Uterus (tissue), 4 donors: ENCODE measurements around the gene PKM. TPM values are rescaled to one million over a fixed set of nuclear protein-coding genes. Genes with fewer than 3 reads are reported as not detected.
A peak's percentile ranks its signal among the peaks of the same experiment; 100 is the strongest.

Source experiments
- DNase-seq, 2 donors: peaks; one replicate each; pipeline ENCODE4 v3.0.0-alpha.2; 2019 to 2020
- H3K27ac ChIP-seq, 2 donors: fragments of 200-600 bp; sonication (generic); 1 replicate in 1 of 2; 2 replicates in 1 of 2; pipeline ENCODE4 v1.5.1; 2016 to 2018
- H3K27me3 ChIP-seq, 2 donors: fragments of 200-600 bp; sonication (generic); one replicate each; pipeline ENCODE4 v1.5.1; 2018 to 2019; ENCODE audit warnings: control low read depth in 1 of 2
- H3K36me3 ChIP-seq, 2 donors: fragments of 200-600 bp; sonication (generic); one replicate each; pipeline ENCODE4 v1.5.1; 2019; ENCODE audit warnings: control low read depth in 1 of 2
- H3K4me1 ChIP-seq, 2 donors: fragments of 200-600 bp; sonication (generic); one replicate each; pipeline ENCODE4 v1.5.1; 2018 to 2019; ENCODE audit warnings: control low read depth in 1 of 2
- H3K4me3 ChIP-seq, 2 donors: fragments of 200-600 bp; sonication (generic); 1 replicate in 1 of 2; 2 replicates in 1 of 2; pipeline ENCODE4 v1.5.1; 2018 to 2019; ENCODE audit warnings: mild to moderate bottlenecking in 1 of 2
- H3K9me3 ChIP-seq, 2 donors: fragments of 200-600 bp; sonication (generic); one replicate each; pipeline ENCODE4 v1.5.1; 2019; ENCODE audit warnings: control low read depth in 1 of 2
- POLR2A ChIP-seq, 2 donors: fragments of 450-650 bp; IDR thresholded peaks; one replicate each; pipeline ENCODE4 v1.6.1; 2016; ENCODE audit warnings: antibody characterized with exemption in 2 of 2, mild to moderate bottlenecking in 1 of 2, moderate library complexity in 1 of 2
- intact Hi-C: fragments of 100-400 bp; cut with DNase I; formaldehyde crosslinking; loops from one replicate; pipeline ENCODE4 v1.15.1; 2023; ENCODE audit warnings: low total_unique reads
- total RNA-seq, 4 donors: library from RNA; depleted of rRNA in 3 of 4; stranded (reverse); fragments of >200 nt in 3 of 4; gene quantifications; one replicate each; pipeline versions ENCODE4 v1.1.0 to v1.2.4, GENCODE V29; 2014 to 2023
- TF ChIP-seq, protein P1 (sequence below), 4 experiments: fragments of 200-600 bp in 2 of 4; fragments of 450-650 bp in 2 of 4; sonication (generic) in 2 of 4; IDR thresholded peaks; one replicate each; pipeline ENCODE4 v1.5.1; 2016 to 2019; ENCODE audit warnings: antibody characterized with exemption in 4 of 4, mild to moderate bottlenecking in 2 of 4, moderate library complexity in 1 of 4
- donor health status: DM: yes; HTN: yes; CAD: no.

Gene PKM
- total RNA-seq, 4 donors from 2014 or later: 101 to 443 (median 191) TPM

DNA sequence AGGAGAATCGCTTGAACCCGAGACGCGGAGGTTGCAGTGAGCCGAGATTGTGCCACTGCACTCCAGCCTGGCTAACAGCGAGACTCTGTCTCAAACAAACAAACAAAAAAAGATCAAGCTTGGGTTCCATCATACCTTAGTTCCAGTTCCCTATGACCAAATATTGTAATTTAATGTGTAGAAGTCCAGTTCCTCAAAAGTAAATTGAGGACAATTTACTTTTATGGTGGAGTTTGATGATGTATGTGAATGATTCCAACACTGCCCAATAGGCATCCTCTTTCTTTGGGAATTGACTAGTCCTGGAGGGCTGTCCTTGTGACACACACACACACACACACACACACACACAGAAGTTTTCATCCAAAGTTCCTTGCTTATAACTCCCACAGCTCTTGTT, 2.8 kb upstream of the PKM start:
- Histone ChIP-seq H3K27me3 (no peaks in the 10 kb centered on the region), H3K36me3 (no peaks in the 10 kb centered on the region), H3K4me3 (no peak overlapping the region), H3K27ac (no peak overlapping the region), H3K9me3 (no peaks in the 10 kb centered on the region), H3K4me1 (peaks cover 0 to 3% of the 10 kb centered on the region in 2 donors)
- TF ChIP-seq, protein P1, sequence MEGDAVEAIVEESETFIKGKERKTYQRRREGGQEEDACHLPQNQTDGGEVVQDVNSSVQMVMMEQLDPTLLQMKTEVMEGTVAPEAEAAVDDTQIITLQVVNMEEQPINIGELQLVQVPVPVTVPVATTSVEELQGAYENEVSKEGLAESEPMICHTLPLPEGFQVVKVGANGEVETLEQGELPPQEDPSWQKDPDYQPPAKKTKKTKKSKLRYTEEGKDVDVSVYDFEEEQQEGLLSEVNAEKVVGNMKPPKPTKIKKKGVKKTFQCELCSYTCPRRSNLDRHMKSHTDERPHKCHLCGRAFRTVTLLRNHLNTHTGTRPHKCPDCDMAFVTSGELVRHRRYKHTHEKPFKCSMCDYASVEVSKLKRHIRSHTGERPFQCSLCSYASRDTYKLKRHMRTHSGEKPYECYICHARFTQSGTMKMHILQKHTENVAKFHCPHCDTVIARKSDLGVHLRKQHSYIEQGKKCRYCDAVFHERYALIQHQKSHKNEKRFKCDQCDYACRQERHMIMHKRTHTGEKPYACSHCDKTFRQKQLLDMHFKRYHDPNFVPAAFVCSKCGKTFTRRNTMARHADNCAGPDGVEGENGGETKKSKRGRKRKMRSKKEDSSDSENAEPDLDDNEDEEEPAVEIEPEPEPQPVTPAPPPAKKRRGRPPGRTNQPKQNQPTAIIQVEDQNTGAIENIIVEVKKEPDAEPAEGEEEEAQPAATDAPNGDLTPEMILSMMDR (IDR thresholded peaks at IDR 0.05): no peak
- no peak for TF ChIP-seq POLR2A (IDR thresholded peaks at IDR 0.05)
- no peak for DNase-seq
- intact Hi-C loops: no loop called here

DNA sequence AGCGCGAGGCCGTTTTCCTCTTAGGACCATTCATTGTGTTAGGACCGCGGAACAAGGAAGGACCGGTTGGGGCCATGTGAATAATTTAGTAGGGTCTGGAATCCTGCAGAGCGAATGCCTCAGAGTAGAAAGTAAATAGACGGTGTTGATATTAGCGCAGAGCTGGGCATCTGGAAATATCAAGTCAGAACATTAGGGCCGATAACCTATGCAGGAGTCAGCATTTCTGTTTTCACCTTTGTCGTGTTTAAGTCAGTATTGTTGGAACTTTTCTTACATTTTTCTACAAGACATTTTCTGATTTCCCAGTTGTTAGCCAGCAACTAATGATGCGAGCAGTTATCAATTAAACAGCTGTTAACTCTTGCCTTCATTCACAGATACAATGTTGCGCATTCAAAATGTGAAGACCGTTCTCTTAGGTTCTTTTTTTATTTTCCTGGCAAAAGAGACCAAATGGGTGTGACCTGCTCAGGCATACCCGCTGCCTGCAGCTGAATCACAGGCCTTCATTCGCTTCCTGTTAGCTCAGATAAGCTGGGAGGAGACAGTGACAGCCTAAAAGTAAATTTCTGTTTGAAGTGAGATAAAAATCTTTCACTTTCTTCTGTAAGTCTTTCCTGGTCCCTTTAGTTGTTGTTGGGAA, 966 bp upstream of the PKM start:
- H3K4me3 ChIP-seq: peak overlapping the region; percentile 73 to 85
- no peaks in the 10 kb centered on the region for H3K27me3 ChIP-seq
- H3K27ac ChIP-seq: peak overlapping the region; percentile 93 to 98
- no peaks in the 10 kb centered on the region for H3K36me3 ChIP-seq
- TF ChIP-seq, protein P1 (IDR thresholded peaks at IDR 0.05): no peak
- TF ChIP-seq POLR2A (IDR thresholded peaks at IDR 0.05): no peak
- H3K4me1 ChIP-seq: peaks cover under 1 to 10% of the 10 kb centered on the region in 2 donors
- DNase-seq: peak in 1 of 2 donors; percentile 43
- intact Hi-C loops: no loop called here
- no peaks in the 10 kb centered on the region for H3K9me3 ChIP-seq

DNA sequence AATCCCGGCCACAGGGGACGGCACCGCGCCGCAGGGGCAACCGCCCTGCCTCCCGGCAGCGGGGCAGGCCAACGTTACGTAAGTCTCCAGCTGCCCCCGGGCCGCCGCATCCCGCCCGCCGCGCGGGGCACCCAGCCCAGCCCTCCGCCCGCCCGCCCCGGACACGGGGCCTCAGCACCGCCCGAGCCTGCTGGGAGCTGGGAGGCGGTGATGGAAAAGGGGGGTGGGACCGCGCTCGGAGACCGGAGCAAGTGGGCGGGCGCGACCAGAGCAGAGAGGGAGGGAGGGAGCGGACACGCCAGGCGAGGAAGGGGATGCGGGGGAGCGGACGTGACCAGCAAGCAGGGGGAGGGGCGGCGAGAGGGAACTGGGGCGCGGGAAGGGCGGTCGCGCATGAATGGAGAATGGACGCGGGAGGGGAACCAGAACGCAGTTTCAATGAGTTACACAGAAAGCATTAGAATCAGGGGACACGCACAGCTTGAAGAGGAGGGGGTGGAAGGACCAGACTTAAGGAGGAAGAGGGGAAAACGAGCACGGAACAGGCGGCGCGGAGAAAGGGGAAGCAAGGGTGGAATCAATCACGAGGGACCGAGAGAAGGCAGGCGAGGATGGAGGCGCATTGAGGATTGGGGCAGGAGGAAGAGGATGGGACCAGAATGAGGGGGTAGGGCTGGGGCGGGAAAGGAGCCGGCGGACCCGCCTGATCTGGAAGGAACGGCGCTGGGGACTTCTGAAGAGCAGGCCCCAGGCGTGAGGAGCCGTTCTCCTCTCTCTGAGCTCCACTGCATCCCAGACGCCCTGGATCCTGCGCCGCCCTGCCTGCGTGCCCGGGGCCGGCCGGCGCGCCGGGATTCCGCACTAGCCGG, 559 bp downstream of the PKM start:
- Histone ChIP-seq H3K4me1 (peaks cover 6 to 10% of the 10 kb centered on the region in 2 donors), H3K27me3 (no peaks in the 10 kb centered on the region), H3K36me3 (no peaks in the 10 kb centered on the region), H3K27ac (peak overlapping the region; percentile 93 to 98), H3K9me3 (no peaks in the 10 kb centered on the region), H3K4me3 (peak overlapping the region; percentile 73 to 85)
- DNase-seq: peak; percentile 92 to 94
- intact Hi-C loops: no loop called here
- TF ChIP-seq, protein P1 (IDR thresholded peaks at IDR 0.05): peak in 2 of 4 experiments; percentile 8 to 32
- TF ChIP-seq POLR2A (IDR thresholded peaks at IDR 0.05): peak; percentile 36 to 81

DNA sequence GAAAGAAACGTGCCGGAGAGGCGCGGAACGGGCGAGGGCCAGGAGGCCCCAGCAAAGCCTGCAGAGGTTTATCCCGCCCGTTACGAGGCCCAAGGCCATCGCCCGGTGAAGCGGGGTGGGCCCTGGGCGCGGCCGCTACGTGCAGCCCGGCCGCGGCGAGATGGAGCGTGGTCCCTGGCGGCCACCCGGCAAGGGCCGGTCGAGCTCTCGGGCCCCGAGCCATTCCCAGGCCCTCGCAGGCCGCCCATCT, 1.1 kb downstream of the PKM start:
- H3K27me3 ChIP-seq: no peaks in the 10 kb centered on the region
- TF ChIP-seq, protein P1 (IDR thresholded peaks at IDR 0.05): peak in 1 of 4 experiments; percentile 11
- TF ChIP-seq POLR2A (IDR thresholded peaks at IDR 0.05): no peak
- DNase-seq: no peak
- intact Hi-C loops: no loop called here
- H3K27ac ChIP-seq: peak overlapping the region; percentile 93 to 98
- peaks cover 6 to 10% of the 10 kb centered on the region in 2 donors for H3K4me1 ChIP-seq
- no peaks in the 10 kb centered on the region for H3K36me3 ChIP-seq
- peak overlapping the region; percentile 73 to 85 for H3K4me3 ChIP-seq
- H3K9me3 ChIP-seq: no peaks in the 10 kb centered on the region
